HG02852 (cell line): ENCODE results near the gene LARGE1.
"Not testable (repeated sequence)": the region's sequence is repeated elsewhere in the genome, so short reads cannot be mapped to it uniquely, and the experiment has no call there.

Experiments
- ATAC-seq: cut with Tn5 transposase; IDR thresholded peaks from one replicate; pipeline ENCODE4 v1.9.1; 2021; ENCODE audit warnings: mild to moderate bottlenecking, moderate library complexity; ENCODE audit not compliant: unreplicated experiment

The LARGE1 gene

DNA sequence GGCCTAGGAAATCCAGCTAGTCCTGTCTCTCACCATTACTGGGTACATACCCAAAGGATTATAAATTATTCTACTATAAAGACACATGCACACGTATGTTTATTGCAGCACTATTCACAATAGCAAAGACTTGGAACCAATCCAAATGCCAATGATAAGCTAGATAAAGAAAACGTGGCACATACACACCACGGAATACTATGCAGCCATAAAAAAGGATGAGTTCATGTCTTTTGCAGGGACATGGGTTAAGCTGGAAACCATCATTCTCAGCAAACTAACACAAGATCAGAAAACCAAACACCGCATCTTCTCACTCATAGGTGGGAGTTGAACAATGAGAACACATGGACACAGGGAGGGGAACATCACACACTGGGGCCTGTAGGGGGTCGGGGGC is 61.6 kb downstream of the LARGE1 start:
- not testable (repeated sequence) for ATAC-seq

DNA sequence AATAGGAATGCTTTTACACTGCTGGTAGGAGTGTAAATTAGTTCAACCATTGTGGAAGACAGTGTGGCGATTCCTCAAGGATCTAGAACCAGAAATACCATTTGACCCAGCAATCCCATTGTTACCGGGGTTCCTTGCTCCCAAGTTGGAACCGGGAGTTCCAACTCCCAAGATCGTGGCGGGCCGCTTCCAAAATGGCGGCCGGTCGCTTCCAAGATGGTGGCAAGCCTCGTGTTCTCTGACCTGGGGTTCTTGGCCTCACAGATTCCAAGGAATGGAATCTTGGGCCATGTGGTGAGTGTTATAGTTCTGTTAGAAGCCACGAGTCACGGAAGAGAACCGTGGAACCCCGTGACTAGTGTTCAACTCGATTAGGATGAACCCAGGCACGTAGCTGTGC is 62.5 kb downstream of the LARGE1 start:
- not testable (repeated sequence) for ATAC-seq

DNA sequence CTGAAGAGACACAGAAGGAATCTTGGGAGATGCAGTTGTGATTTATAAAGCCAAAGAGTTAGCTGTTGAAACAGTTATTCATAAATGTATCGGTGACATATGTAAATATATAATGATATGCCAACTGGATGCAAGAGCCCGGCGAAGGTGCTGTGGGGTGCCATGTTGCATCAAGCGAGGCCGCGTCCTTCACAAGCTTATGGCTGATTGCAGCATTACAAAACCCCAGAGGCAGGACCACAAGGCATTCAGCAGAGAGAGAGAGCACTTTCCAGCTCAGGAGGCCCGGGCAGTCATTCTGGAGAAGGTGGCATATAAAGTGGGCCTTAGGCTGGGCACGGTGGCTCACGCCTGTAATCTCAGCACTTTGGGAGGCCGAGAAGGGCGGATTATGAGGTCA is 65.6 kb downstream of the LARGE1 start:
- ATAC-seq = no peak

DNA sequence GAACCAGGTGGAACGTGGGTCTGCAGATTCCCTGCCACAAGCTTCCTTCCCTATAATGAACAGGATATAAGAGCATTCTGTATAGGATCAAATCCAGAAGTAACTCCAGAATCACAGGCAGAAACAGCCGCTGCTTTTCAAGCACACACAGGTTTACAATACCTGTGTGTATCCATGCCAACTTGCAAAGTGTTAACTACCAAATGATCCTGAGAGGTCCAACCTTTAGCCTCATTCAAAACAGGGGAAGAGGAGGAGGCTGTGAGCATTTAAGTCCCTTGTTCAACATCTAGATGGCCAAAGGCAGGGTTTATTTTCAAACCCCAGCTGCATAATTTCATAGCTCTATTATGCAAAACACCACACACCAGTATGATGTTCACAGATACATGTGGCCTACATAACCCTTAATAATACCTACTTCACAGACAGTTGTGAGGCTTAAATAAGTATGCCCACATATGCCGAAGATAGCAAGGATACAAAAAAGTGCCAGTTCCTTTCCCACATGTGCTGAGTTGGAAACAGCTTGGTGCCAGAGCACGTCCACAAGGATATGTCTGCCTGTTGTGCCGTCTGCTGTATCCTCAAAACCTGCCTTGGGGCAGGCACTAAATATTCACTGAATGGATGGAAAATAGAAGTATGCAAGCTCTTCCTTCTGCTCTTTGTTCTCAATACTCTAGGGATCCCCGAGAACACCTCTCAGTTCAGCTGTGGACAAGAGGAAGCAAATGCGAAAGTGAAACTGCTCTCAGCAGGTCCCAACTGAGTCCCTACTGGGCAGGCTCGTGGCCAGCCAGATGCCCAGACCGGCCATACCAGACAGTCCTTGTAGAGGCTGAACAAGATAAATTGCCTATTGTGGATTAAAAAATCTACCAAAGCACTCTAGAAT is 66.8 kb downstream of the LARGE1 start:
- ATAC-seq = peak; percentile 76

DNA sequence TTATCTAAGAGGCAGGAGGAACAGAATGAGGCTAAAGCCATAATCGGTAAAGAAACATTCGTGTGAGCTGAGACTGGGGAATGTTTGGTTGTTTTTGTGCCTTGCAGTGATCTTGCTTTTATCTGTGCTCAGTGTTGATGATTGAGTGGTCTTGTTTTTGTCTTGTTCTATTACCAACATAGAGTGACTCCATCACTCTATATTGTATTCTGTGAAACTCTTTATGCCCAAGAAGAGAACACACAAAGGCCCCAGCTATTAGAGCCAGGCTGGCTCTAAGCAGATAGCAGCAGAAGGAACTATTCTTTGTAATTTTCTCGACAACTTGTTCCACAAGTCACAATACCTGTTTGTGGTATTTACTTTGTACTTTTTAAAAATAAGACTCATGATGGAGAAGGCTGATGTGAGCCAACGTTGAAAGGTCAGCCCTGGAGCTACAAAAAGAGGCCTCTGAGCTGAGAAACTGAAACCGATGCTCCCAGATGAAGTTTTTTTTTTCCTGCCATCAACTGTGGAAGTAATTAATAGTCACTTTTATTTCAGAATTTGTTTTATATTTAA is 68.4 kb downstream of the LARGE1 start:
- ATAC-seq = no peak

DNA sequence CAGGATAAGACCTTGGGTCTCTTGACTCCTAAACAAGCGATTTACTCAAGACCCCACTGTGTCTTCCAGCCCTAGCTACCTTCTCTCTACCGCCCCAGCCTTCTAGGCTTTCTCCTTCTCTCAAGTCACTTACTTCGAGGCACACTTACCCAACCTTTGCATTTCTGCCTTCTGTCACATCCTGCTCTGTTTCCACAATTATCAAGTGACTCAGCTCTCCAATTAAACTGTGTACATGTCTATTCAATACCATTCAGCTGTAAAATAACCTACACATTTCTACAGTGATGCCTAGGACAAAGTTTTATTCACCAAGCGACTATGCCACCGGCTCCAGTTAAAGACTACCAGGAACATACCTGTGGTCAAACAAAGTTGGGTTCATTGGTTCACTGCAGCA is 69.0 kb downstream of the LARGE1 start:
- ATAC-seq = no peak

DNA sequence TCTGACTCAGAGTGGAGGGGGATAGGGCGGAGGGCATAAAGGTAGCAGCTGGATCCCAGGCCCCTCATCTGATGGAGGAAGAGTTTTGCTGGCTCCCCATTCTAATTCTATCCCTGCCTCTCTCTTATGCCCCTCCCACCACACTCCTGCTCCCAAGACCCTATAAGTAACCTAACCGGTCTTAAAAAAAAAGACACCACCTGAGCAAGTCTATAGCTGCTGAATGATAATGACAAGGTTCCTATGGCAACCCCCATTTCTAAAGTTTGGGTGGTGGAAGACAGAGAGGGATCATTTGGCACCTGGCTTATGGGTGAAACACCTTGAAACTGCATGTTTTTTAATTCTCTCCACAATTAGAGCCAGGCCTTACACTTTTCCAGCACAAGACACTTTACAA is 69.6 kb downstream of the LARGE1 start:
- no peak for ATAC-seq

DNA sequence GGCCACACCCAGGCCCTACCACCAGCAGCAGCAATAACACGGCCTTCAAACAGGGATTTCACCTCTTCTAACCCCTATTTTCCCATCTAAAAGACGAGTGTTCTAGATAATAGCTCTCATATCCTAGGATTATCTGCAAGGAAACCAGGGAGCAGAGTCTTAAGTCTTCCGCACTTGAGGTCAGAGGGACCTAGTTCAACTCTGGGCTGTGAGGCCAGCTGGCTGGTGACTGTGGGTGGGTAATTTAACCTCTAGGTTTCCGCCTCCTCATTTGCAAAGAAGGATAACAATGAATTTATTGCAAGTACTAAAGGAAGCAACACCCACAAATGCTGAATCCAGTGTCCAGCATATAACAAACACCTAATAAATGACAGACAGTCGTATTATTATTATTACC is 70.1 kb downstream of the LARGE1 start:
- no peak for ATAC-seq

DNA sequence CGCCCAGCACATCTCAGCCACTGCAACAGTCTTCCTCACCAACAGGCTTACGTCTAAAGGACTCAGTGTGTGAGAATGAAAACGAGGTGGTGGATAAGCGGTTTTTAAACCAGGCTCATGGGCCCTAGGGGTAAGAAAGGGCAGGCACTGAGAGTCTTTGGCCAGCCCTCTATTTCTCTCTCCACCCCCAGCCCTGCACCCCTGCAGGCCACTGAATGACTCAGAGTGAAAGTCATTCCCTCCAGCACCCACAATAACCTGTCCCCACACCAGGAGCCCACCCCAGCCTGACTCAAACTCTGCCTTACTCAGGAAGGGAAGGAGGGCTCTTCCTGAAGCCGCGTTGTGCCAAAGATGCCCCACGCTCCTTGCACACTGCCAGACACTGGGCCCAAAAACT is 72.0 kb downstream of the LARGE1 start:
- ATAC-seq = no peak

DNA sequence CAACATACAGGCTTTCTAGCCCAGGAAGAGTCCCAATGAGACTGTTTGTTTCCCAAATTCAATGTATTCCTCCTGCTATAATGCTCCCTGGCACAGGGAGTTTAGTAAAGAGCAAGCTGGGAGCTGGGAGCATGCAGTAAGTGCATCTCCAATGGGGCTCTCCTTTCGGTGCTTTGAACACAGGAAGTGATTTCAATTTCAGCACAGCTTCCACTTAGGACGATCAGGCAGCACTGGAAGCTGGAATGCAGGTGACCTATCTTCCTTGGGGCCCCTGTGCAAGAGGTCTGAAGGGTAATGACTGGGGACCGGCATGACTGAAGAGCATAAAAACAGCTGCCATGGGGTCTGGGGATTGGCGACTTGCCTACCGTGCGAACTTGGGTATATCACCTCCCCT is 76.0 kb downstream of the LARGE1 start:
- ATAC-seq = no peak

DNA sequence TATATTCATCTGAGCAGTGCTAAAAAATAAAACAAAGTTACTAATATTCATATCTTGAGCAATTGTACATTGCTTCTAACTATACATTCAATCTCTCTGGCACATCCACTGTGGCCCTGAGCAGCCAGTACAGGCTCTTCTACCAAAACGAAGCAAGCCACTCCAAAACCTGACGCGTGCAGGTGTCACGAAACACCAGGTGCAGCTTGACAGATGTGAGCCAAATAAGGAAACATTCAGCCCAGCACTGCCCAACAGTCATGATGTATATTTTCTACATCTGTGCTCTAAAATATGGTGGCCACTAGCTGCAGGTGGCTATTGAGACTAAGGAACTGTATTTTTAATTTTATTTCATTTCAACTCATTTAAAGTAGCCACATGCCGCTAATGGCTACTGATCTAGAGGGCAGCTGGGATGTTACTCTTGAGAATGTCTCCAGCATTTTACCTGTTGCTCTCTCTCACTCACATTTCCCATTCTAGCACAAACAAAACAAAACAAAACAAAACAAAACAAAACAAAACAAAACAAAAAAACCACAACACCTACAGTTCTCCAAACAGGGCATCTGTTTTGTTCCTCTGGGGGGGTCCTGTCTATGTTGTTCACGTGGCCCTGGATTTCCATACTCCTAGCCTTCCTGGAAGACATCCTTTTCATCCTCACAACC is 77.7 kb downstream of the LARGE1 start:
- ATAC-seq = peak; percentile 54

DNA sequence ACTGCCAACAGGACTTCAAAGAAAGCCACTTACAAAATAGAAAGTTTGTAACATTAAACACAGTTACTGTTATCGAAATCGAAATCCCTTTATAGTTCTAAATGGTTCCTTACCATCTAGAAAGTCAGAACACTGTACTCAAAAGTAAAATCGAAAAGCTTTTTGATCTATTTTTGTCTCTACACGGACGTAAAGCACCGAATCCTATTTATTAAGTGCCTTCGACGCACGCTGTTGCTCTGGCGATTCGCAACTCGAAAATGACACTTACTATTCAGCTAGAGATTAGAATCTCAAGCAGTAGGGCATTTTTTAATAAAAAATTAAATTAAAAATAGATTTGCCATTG is 78.3 kb downstream of the LARGE1 start:
- ATAC-seq = no peak

DNA sequence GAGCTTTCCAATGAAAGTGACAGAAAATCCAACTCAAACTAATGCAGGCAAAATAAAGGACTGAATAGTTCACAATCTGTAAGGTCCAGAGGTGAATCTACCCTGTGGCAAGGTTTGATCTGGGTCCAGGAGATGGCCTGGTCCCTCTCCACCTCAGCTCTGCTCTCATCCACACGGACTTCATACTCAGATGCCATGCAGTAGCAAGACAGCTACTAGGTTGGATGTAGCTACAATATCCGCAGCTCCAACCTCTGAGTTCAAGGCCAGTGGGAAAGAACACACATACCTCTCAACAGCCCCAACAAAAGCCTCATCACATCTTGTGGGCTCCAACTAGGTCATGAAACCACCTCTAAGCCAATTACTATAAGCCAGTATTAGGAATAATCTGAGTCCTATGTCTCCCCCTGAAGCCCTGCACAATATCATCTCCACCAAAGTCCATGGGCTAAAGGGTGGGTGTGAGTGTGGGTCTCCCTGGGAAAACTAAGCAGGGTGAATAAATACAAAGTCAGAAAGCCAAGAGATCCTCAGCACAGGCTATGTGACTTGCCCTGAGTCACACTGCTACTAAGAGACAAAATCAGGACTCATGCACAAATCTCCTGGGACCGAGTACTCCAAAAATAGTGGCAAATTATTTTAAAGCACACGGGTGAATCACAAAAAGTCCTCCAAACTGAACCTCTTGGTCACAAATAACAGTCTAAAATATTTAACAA is 78.8 kb downstream of the LARGE1 start:
- ATAC-seq = no peak

DNA sequence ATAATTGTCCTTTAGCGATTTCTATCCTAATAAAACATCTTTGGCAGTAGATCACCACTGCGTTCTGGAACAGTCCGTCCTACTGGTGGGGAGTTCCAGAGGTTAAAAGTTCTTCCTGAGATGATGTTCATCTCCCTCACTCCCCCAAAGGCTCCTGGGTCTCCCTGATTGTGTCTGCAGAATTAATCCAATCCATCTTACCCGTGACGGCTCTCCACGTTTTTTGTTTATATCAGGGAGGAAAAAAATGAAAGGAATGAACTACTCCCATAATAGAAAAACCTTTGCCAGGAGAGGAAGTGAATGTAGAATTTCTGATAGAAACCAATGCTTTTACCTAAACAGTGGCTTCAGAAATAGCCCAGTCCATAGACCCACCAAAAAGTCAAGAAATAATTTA is 81.6 kb downstream of the LARGE1 start:
- no peak for ATAC-seq

DNA sequence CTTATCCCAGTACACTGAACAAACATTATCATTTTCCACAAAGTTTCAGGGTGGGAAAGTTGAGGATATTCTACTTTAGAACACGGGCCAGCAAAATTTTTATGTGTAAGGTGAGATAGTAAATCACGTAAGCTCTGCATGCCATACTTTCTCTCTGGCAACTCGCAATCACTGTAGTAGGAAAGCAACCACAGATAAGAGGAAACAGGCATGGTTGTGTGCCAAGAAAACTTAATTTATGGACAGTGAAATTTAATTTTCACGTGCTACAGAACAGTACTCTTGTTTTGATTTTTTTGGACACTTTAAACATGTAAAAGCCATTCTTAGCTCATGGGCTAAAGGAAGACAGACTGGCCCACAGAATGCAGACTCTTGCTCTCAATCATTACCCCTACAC is 82.5 kb downstream of the LARGE1 start:
- no peak for ATAC-seq

DNA sequence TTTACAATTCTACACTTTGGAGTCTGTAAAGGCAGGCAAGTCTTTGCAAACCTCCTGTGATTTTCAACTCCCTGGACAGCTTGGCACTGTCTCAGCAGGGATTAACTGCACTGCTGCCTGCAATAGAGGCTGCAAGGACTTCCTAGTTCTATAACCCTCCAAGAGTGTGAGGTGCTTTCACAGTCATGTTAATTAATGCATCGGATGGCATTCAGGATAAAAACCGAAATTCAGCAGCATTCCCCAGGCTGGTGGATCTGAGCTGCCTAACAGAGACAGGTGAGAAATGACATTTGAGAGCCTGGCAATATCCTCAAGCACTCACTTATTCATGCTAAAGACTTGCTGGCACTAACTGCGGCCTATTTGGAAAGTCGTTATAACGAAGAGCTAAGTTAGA is 85.0 kb downstream of the LARGE1 start:
- ATAC-seq = no peak

DNA sequence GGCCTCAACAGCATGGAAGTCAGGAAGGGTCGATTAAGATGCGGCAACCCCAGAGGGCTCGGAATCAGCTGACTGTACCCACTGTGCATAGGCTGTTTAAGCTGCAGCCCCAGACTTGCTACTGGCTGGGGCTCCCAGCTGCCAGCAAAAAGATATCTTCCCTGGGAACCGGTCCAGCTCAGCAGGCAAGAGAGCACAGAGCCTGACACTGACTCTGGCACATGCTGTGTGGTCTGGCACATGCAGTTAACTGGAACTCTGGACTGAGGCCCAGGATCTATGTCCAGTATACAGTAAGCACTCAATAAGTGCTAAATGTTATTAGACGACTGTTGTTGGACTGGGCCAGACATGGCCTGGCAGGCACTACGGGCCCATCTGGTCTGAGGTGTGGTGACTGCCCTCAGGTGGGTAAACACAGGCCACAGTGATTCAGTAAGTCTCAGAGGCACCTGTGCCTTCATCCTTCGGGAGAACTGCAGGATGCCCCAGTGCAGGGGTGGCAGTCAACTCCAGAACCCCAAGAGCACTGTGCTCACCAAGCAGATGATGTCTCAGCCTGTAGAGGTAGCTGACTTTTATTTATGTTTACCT is 87.6 kb downstream of the LARGE1 start:
- no peak for ATAC-seq

DNA sequence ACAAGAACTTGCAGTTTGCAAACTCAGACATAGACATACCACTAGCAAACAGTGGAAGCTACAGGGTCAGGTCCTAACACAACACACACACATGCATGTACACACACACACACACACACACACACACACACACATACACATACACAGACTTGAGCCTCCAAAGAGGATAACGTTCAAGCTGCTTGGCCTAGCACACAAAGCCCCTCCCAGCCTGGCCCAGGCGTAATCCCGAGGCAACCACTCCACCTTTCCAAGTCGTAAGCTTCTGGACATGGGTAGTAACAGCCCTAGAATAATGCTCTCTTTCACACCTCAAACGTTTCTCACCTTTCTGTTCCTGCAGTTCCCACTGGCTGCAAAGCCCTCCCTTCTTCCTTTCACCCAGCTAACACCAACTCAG is 88.6 kb downstream of the LARGE1 start:
- no peak for ATAC-seq

DNA sequence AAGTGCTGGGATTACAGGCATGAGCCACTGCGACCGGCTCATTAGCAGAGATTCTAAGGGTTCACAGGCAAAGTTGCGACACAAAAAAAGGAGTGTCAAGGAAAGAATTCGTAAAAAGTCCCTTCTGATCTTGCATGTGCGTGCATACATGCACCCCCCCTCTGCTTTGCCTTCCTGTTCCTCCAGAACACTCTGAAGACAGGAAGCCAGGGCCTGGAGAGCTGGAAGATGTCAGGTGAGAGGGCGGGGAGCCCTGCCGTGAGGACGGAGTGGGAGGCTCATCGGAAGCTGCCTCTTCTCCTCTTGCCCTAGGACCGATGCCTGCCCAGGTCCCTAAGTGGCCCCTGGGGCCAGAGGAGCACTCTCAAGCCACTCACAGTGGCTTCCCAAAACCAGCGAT is 89.1 kb downstream of the LARGE1 start:
- no peak for ATAC-seq

DNA sequence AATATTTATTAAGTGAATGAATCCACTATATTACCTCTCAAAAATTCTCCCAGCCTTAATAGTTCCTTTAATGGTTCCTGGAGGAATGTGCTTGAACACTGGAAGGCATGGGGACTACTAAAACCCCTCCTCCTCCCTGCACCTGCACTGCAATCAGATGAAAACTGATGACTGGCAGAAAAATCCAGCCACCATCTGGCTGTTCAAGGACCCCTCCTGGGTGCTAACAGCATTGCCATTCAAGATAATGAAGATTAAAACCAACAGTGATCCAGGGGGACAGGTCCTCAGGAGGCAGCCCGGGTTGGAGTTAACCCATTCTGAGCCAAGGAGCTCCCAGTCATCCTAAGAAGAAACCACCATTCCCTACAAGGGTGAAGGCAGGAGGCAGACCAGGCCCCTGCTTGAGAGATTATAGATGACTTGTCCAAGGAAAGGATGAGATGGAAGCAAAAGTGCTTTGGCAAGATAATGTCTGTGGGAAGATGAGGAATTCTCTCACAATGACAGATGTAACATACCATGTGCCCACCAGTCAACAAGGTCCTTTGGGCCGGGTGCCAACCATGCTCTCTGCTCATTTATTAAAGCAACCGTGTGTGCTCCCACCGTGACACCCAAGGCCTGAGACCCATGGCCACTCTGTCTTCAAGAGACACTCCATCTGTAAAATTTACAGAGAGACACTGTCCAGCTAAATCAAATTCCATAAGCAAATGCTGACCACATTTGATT is 90.6 kb downstream of the LARGE1 start:
- ATAC-seq = no peak

DNA sequence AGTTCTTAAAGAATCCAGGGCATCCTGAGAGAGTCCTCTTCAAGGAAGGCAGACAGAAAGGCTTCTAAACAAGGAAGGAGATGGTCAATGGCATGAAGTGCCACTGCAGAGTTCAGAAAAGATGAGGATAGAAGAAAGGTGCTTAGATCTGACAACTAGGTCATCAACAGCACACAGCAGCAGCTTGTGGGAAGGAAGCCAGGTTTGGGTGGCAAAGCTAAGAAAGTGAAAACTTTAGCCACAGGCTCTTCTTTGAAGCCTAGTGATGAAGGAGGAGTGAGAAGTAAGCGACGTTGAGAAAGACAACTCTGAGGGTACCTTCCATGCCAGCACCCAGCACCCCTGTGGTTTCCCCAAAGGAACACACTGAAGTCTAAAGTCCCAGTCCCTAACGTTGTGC is 92.0 kb downstream of the LARGE1 start:
- ATAC-seq = no peak
